K562 (cell line): Measurements from ENCODE around the gene CARM1. TPM values are rescaled to one million over a fixed set of nuclear protein-coding genes. Genes with fewer than 3 reads are reported as not detected.

Experiments
- ATAC-seq: fragments of 200-7000 bp; cut with Tn5 transposase; 3 replicates; pipeline ENCODE4 v1.9.1; 2020; ENCODE audit warnings: moderate library complexity
- BruUV-seq: library from RNA; stranded (reverse); fragments of 400-500 nt; replicated peaks from 2 replicates; lab custom pipeline; 2021; lab: Mats Ljungman, UMichigan
- CTCF ChIA-PET: fragments of 300-600 bp; formaldehyde crosslinking; extraction: SDS; loops from one replicate; lab custom pipeline; 2021; ENCODE audit warnings: low intra/inter-chr PET ratio; lab: Yijun Ruan, JAX
- POLR2A ChIA-PET: fragments of 300-600, 350-650 bp; sonication (Branson Sonifier 250); formaldehyde crosslinking; extraction: SDS; loops from one replicate; lab custom pipeline; 2021; ENCODE audit warnings: antibody characterized with exemption, inconsistent platforms; lab: Yijun Ruan, JAX
- DNase-seq, 4 experiments: peaks; one replicate each; pipeline versions ENCODE4 v3.0.0 to v3.0.0-alpha.2; 2011 to 2018; ENCODE audit warnings: low spot score in 3 of 4, mixed read lengths in 3 of 4; ENCODE audit errors: extremely low read depth in 1 of 4
- FAIRE-seq: peaks from 2 replicates; lab custom pipeline; 2011; peaks lifted over from hg19 to GRCh38; lab: Jason Lieb, UNC
- H2AFZ ChIP-seq: 2 replicates; pipeline ENCODE4 v1.6.0; 2011; ENCODE audit warnings: low read depth, low read length, control low read depth, inconsistent platforms
- H3K27ac ChIP-seq: fragments of 200-600 bp; 3 replicates; pipeline ENCODE4 v1.8.0; 2011; ENCODE audit warnings: low read depth, mild to moderate bottlenecking, control low read depth, inconsistent platforms, low read length, moderate library complexity, mixed read lengths; ENCODE audit errors: extremely low read depth
- H3K27me3 ChIP-seq, 2 experiments: fragments of 300-600 bp in 1 of 2; 2 replicates in 1 of 2; 3 replicates in 1 of 2; pipeline versions ENCODE4 v1.6.0 to v1.8.0; 2011; ENCODE audit warnings: inconsistent platforms in 2 of 2, low read length in 2 of 2, mild to moderate bottlenecking in 1 of 2, mixed read lengths in 1 of 2, moderate library complexity in 1 of 2; ENCODE audit not compliant: control insufficient read depth in 2 of 2, insufficient read depth in 2 of 2
- H3K36me3 ChIP-seq: fragments of 300-600 bp; 3 replicates; pipeline ENCODE4 v1.8.0; 2011; ENCODE audit warnings: mild to moderate bottlenecking, low read length, inconsistent platforms; ENCODE audit not compliant: control insufficient read depth, insufficient read depth
- H3K4me1 ChIP-seq, 2 experiments: fragments of 200-600 bp in 1 of 2; replicated peaks in 1 of 2; 2 replicates in 1 of 2; 3 replicates in 1 of 2; pipeline versions ENCODE4 v1.5.1 to v1.8.0; 2011; ENCODE audit warnings: inconsistent platforms in 2 of 2, low read length in 2 of 2, mild to moderate bottlenecking in 1 of 2, mixed read lengths in 1 of 2, moderate library complexity in 1 of 2; ENCODE audit not compliant: control insufficient read depth in 2 of 2, insufficient read depth in 2 of 2
- H3K4me2 ChIP-seq: 2 replicates; pipeline ENCODE4 v1.6.1; 2011; ENCODE audit warnings: low read length, control low read depth, inconsistent platforms, mixed read lengths; ENCODE audit not compliant: insufficient read depth
- H3K4me3 ChIP-seq: fragments of 200-600 bp; sonication (generic), shearing (Covaris generic); 2 replicates; pipeline ENCODE4 v1.5.1; 2016; ENCODE audit warnings: control low read depth, inconsistent platforms
- H3K79me2 ChIP-seq: fragments of 200-600 bp; 3 replicates; pipeline ENCODE4 v1.8.0; 2011; ENCODE audit warnings: low read length, inconsistent platforms; ENCODE audit not compliant: control insufficient read depth, insufficient read depth
- H3K9ac ChIP-seq, 2 experiments: 2 replicates each; pipeline versions ENCODE4 v1.6.0 to v1.6.1; 2011; ENCODE audit warnings: low read depth in 2 of 2, low read length in 2 of 2, control low read depth in 1 of 2, inconsistent platforms in 1 of 2, mild to moderate bottlenecking in 1 of 2, mixed read lengths in 1 of 2; ENCODE audit not compliant: insufficient read depth in 1 of 2
- H3K9me1 ChIP-seq: one replicate; pipeline ENCODE4 v1.6.0; 2011; ENCODE audit warnings: inconsistent platforms, mild to moderate bottlenecking, low read length, moderate library complexity; ENCODE audit not compliant: control insufficient read depth, insufficient read depth
- H3K9me3 ChIP-seq: replicated peaks from 2 replicates; pipeline ENCODE4 v1.5.1; 2011; ENCODE audit warnings: low read depth, low read length, inconsistent platforms; ENCODE audit not compliant: control insufficient read depth, insufficient read depth
- H4K20me1 ChIP-seq: replicated peaks from 2 replicates; pipeline ENCODE4 v1.6.1; 2011; ENCODE audit warnings: low read length, inconsistent platforms, mixed read lengths; ENCODE audit not compliant: control insufficient read depth, insufficient read depth
- GATAD2B ChIP-seq: fragments of 450-650 bp; IDR thresholded peaks from 2 replicates; pipeline ENCODE4 v1.6.1; 2017; ENCODE audit warnings: mild to moderate bottlenecking, borderline replicate concordance
- NFRKB ChIP-seq: fragments of 450-650 bp; IDR thresholded peaks from 2 replicates; pipeline ENCODE4 v1.6.1; 2016; ENCODE audit warnings: low read depth
- POLR2AphosphoS5 ChIP-seq: IDR thresholded peaks from 2 replicates; pipeline ENCODE4 v1.6.1; 2011; ENCODE audit warnings: mild to moderate bottlenecking, low read depth, low read length, moderate library complexity; ENCODE audit not compliant: control insufficient read depth, insufficient read depth
- POLR2B ChIP-seq: fragments of 450-650 bp; IDR thresholded peaks from 2 replicates; pipeline ENCODE4 v1.6.1; 2018; ENCODE audit warnings: low read depth; ENCODE audit not compliant: partially characterized antibody
- POU5F1 ChIP-seq: fragments of 150-350 bp; IDR thresholded peaks from 2 replicates; pipeline ENCODE4 v1.6.1; 2014; ENCODE audit warnings: borderline replicate concordance, low read length, low read depth, mild to moderate bottlenecking; ENCODE audit not compliant: partially characterized antibody
- SREBF2 ChIP-seq: sonication (generic); formaldehyde crosslinking; IDR thresholded peaks from 2 replicates; pipeline ENCODE4 v1.4.0; 2020; ENCODE audit warnings: mild to moderate bottlenecking, missing genetic modification reagents
- TSC22D4 ChIP-seq: fragments of 450-650 bp; IDR thresholded peaks from 2 replicates; pipeline ENCODE4 v1.6.1; 2016; ENCODE audit warnings: missing genetic modification characterization, missing biosample characterization, control low read depth
- U2AF1 ChIP-seq: fragments of 200-400 bp; formaldehyde crosslinking; optimal IDR thresholded peaks from 2 replicates; pipeline ENCODE3; 2017; ENCODE audit warnings: mild to moderate bottlenecking, low read depth, low read length, moderate library complexity
- ZBTB49 ChIP-seq: sonication (generic); formaldehyde crosslinking; IDR thresholded peaks from 2 replicates; pipeline ENCODE4 v1.8.0; 2022; ENCODE audit warnings: missing genetic modification reagents, mild to moderate bottlenecking, borderline replicate concordance
- ZNF280A ChIP-seq: fragments of 450-650 bp; IDR thresholded peaks from 2 replicates; pipeline ENCODE4 v1.6.1; 2018; ENCODE audit warnings: mild to moderate bottlenecking, low read depth; ENCODE audit not compliant: partially characterized antibody
- ZNF764 ChIP-seq: fragments of 250-450 bp; sonication (Bioruptor Pico); IDR thresholded peaks from 2 replicates; pipeline ENCODE4 v1.4.0; 2020; ENCODE audit warnings: low read depth, mild to moderate bottlenecking, moderate library complexity
- WGBS: fragments of 100-300 bp; shearing (Covaris generic); methylation state at CpG from one replicate; pipeline ENCODE4 v1.1.6; 2016; ENCODE audit warnings: low coverage, mixed read lengths; ENCODE audit not compliant: insufficient coverage; ENCODE audit errors: missing lambda C conversion rate; 5-methylcytosine and 5-hydroxymethylcytosine counted together
- in situ Hi-C: fragments of 300-500 bp; cut with MboI; formaldehyde crosslinking; loops from 4 replicates; pipeline ENCODE4 v1.15.0; 2018; ENCODE audit warnings: inconsistent platforms, mixed read lengths
- intact Hi-C: fragments of 100-400 bp; cut with micrococcal nuclease; formaldehyde crosslinking; loops from 2 replicates; pipeline ENCODE4 v1.14.2; 2022
- polyA plus RNA-seq, 8 experiments: library from polyadenylated mRNA; depleted of rRNA in 4 of 8; stranded (reverse) in 5 of 8; unstranded in 3 of 8; fragments of >200 nt; fragmentation: Nextera tagmentation in 2 of 8; fragmentation: Illumina TruSeq in 1 of 8; extraction: Ambion mirVana in 2 of 8; extraction: Trizol in 1 of 8; gene quantifications; 2 replicates each; pipeline versions ENCODE4 v1.2.1 to v1.2.3, GENCODE V29; 2011 to 2014; ENCODE audit warnings: inconsistent platforms in 1 of 8, missing spikeins in 1 of 8
- total RNA-seq, 7 experiments: library from RNA; depleted of rRNA in 6 of 7; stranded (reverse); fragments of >200 nt in 6 of 7; fragmentation: Illumina TruSeq in 2 of 7; extraction: Trizol in 2 of 7; gene quantifications; 2 replicates each; pipeline versions ENCODE4 v1.2.1 to v1.2.3, GENCODE V29; 2011 to 2021; ENCODE audit warnings: low replicate concordance in 1 of 7
- TF ChIP-seq, protein P1 (sequence below): fragments of 450-650 bp; conservative IDR thresholded peaks from 2 replicates; pipeline ENCODE4 v1.6.1; 2016; ENCODE audit warnings: missing genetic modification characterization, low read depth, mild to moderate bottlenecking, control low read depth, missing compliant biosample characterization
- TF ChIP-seq, protein P2 (sequence below): fragments of 450-650 bp; formaldehyde crosslinking; IDR thresholded peaks from 2 replicates; pipeline ENCODE4 v1.4.0; 2022; ENCODE audit warnings: missing genetic modification characterization

CARM1 gene
- total and polyA plus RNA-seq, 9 of the 15 experiments (the other 6 are each of a cell fraction or from before 2014, with no cell fraction given): 0.36 to 86.0 (median 29.7) TPM

DNA sequence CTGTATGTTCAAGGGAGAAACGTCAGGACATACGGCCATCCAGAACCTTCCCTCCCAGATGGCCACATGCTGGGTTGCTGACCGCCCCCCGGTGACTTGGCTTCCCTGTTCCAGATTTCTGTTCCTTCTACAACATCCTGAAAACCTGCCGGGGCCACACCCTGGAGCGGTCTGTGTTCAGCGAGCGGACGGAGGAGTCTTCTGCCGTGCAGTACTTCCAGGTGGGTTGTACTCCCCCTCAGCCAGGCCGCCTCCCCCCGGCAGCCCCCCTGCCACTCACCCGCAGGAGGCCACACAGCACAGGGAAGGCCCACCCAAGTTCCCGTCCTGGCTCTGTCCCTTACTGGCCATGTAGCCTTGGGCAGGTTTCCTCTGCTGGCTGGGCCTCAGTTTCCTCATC, 36.6 kb downstream of the CARM1 start:
- FAIRE-seq (no peak), ATAC-seq (no peak), DNase-seq (no peak)
- Histone ChIP-seq H3K4me2 (no peak overlapping the region), H3K27me3 (no peaks in the 10 kb centered on the region), H2AFZ (no peak overlapping the region), H4K20me1 (0 out of 2 replicates have a peak, but pooled peaks cover 4% of the 10 kb centered on the region), H3K36me3 (peaks cover 70% of the 10 kb centered on the region; the same call in 2 of the 3 replicates), H3K79me2 (peaks cover 5% of the 10 kb centered on the region; the same call in 1 of the 3 replicates), H3K9me3 (no peaks in the 10 kb centered on the region), H3K9ac (no peak overlapping the region), H3K9me1 (no peaks in the 10 kb centered on the region), H3K27ac (no peak overlapping the region), H3K4me3 (no peak overlapping the region), H3K4me1 (peaks cover 0 to 22% of the 10 kb centered on the region in 2 experiments; a peak in 1 of 5 replicates)
- BruUV-seq: no TSS peak
- CTCF ChIA-PET: no interaction called here
- intact Hi-C loops (no loop called here), in situ Hi-C loops (no loop called here)
- 91% methylated on average over 12 of the region's 14 CpGs for WGBS
- POLR2A ChIA-PET: interaction anchor here (1.7 kb wide), 1 partner anchor 10 kb away, joined by 6 read pairs; no protein-coding TSS in a partner anchor
- TF ChIP-seq U2AF1: no peak
- TF ChIP-seq, protein P1, sequence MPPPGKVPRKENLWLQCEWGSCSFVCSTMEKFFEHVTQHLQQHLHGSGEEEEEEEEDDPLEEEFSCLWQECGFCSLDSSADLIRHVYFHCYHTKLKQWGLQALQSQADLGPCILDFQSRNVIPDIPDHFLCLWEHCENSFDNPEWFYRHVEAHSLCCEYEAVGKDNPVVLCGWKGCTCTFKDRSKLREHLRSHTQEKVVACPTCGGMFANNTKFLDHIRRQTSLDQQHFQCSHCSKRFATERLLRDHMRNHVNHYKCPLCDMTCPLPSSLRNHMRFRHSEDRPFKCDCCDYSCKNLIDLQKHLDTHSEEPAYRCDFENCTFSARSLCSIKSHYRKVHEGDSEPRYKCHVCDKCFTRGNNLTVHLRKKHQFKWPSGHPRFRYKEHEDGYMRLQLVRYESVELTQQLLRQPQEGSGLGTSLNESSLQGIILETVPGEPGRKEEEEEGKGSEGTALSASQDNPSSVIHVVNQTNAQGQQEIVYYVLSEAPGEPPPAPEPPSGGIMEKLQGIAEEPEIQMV (tag): no peak
- no peak for TF ChIP-seq ZBTB49 (CRISPR knock-in tag)
- no peak for TF ChIP-seq POLR2B
- TF ChIP-seq NFRKB: no peak
- no peak for TF ChIP-seq GATAD2B
- no peak for TF ChIP-seq TSC22D4 (tag)
- TF ChIP-seq, protein P2, sequence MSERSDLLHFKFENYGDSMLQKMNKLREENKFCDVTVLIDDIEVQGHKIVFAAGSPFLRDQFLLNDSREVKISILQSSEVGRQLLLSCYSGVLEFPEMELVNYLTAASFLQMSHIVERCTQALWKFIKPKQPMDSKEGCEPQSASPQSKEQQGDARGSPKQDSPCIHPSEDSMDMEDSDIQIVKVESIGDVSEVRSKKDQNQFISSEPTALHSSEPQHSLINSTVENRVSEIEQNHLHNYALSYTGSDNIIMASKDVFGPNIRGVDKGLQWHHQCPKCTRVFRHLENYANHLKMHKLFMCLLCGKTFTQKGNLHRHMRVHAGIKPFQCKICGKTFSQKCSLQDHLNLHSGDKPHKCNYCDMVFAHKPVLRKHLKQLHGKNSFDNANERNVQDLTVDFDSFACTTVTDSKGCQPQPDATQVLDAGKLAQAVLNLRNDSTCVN: no peak
- TF ChIP-seq POLR2AphosphoS5: no peak
- no peak for TF ChIP-seq ZNF764 (CRISPR knock-in tag)
- TF ChIP-seq SREBF2 (CRISPR knock-in tag): no peak
- TF ChIP-seq POU5F1: no peak
- no peak for TF ChIP-seq ZNF280A
